ENCODE results near the gene ATF3. TPM values are rescaled to one million over a fixed set of nuclear protein-coding genes. Genes with fewer than 3 reads are reported as not detected.

Gene ATF3
- total RNA-seq, 2 experiments from 2014 or later, result 35.4 to 41.3 TPM

DNA sequence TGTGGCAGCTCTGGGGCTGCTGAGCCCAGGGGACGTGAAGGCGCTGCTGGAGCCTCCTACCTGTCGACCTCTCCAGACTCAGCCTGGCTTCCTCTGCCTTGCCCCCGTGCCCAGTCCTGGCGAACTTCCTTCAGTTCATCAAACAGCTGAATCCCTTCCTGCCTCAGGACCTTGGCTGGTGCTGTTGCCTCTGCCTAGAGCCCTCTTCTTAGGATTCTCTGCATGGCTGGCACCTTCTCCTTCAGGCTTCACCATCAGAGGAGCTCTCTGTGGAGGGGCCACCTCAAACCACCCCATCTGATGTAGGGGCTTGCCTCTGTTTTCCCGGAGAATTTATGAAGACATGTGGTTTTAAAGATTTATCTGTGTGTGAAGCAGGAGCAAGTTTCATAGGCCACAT is 23.4 kb upstream of the ATF3 start:
- no peak for DNase-seq
- POLR2A ChIA-PET, result no interaction called here
- no peaks in the 10 kb centered on the region for H3K4me1 Mint-ChIP-seq (ENCODE audit: low read depth)
- TF ChIP-seq, protein P1, sequence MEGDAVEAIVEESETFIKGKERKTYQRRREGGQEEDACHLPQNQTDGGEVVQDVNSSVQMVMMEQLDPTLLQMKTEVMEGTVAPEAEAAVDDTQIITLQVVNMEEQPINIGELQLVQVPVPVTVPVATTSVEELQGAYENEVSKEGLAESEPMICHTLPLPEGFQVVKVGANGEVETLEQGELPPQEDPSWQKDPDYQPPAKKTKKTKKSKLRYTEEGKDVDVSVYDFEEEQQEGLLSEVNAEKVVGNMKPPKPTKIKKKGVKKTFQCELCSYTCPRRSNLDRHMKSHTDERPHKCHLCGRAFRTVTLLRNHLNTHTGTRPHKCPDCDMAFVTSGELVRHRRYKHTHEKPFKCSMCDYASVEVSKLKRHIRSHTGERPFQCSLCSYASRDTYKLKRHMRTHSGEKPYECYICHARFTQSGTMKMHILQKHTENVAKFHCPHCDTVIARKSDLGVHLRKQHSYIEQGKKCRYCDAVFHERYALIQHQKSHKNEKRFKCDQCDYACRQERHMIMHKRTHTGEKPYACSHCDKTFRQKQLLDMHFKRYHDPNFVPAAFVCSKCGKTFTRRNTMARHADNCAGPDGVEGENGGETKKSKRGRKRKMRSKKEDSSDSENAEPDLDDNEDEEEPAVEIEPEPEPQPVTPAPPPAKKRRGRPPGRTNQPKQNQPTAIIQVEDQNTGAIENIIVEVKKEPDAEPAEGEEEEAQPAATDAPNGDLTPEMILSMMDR (IDR thresholded peaks at IDR 0.05), result no peak
- H3K27me3 Mint-ChIP-seq, result peaks cover 25% of the 10 kb centered on the region
- no peaks in the 10 kb centered on the region for H3K36me3 Mint-ChIP-seq (ENCODE audit: low read depth)
- no peaks in the 10 kb centered on the region for H3K9me3 Mint-ChIP-seq
- no peak overlapping the region for H3K27ac Mint-ChIP-seq
- no peak overlapping the region for H3K4me3 Mint-ChIP-seq
- CTCF ChIA-PET, result interaction anchor here (1.6 kb wide), 1 partner anchor 130 kb away, joined by 3 read pairs; no protein-coding TSS in a partner anchor
- intact Hi-C loops (cut with micrococcal nuclease), result no loop called here
- no peak for ATAC-seq

DNA sequence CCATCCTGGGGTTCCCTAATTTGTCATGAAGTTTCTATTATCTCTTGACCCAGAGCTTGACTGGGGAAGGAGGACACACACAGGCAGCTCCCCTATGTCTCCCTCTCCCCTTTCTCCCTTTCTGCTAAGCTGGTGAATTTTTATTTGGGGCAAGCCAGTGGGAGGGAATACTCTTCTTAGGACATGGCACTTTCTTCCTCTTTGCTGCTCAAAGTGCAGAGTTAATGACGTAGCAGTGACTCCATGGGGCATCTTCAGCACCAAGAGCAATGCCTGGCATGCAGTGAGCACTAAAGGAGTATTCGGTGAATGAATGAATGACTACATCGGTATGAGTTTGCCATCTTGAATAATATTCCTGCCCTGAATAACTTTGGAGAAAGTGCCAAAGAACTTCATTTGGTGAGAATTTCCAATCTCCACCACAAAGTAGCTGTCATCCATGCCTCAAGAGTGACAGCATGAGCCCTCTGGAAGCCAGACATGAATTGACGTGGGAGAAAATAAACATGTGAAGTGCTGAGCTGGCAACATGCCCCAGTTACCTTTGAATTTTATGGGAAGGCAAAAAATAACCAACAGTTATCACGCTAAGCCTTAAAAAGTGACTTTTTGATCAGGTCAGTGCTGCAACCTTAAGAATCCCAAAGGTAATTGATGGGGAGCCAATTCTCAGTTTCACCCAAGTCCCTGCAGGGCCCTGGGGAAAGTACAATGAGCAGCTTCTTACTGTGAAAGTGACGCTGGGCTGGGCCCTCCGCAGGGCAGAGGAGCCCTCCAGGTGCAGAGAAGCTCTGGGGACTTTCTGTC is 22.1 kb upstream of the ATF3 start:
- peaks cover 29% of the 10 kb centered on the region for H3K27me3 Mint-ChIP-seq
- intact Hi-C loops (cut with micrococcal nuclease), result no loop called here
- ATAC-seq, result no peak
- no peak for DNase-seq
- ChIA-PET POLR2A (interaction anchor here (1.4 kb wide), 1 partner anchor 19 kb away, joined by 6 read pairs; no protein-coding TSS in a partner anchor), CTCF (interaction anchor here (1.3 to 1.6 kb wide), 3 partner anchors 8 to 131 kb away, joined by 3 to 5 read pairs (median 3); no protein-coding TSS in a partner anchor)
- H3K4me1 Mint-ChIP-seq (ENCODE audit: low read depth), result no peaks in the 10 kb centered on the region
- TF ChIP-seq, protein P1 (IDR thresholded peaks at IDR 0.05), result no peak
- no peak overlapping the region for H3K4me3 Mint-ChIP-seq
- no peaks in the 10 kb centered on the region for H3K36me3 Mint-ChIP-seq (ENCODE audit: low read depth)
- H3K9me3 Mint-ChIP-seq, result no peaks in the 10 kb centered on the region
- no peak overlapping the region for H3K27ac Mint-ChIP-seq

DNA sequence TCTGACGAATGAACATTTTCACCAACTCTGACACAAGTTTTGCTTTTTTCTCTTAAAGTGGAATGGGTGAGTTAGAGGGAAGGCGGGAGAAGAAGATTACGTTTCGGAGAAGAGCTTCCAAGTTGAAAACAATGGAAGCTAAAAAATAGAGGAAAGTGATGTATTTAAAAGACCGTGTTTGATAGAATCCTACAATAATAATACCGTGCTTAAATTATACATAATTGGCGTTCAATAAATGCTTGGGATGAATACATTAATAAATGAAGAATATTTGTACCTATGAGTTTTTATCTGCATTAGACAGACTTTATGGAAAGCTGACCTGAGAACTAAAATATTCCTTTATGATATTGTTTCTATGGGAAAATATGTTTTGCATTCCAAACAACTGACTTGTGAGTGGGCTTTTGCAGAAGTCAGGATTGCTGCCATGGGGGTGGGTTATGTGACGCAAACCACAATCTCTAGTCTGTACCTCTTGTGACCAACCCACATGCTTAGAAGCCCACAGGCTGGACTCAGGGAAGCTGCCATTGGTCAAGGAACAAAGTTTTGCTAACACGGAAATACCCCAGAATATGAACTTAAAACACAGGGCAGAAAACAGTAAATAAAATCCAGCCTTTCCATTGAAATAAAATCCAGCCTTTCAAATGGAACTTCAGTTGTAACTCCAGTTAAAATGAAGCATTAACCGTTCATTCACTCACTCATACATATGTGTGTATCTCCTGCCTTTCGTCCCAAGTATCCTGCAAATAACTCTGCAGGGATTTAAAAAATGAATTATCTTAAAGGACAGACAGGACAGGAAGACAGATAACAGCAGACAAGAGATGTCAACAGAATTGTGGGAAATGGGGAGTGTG is 21.3 kb upstream of the ATF3 start:
- ChIA-PET POLR2A (interaction anchor here (0.7 to 1.4 kb wide), 3 partner anchors 15 to 21 kb away, joined by 3 to 6 read pairs (median 3); partner anchors contain the start of gene ATF3), CTCF (interaction anchor here (1.3 to 1.5 kb wide), 2 partner anchors 9 to 110 kb away, joined by 3 to 5 read pairs; no protein-coding TSS in a partner anchor)
- Mint-ChIP-seq H3K27me3 (peaks cover 29% of the 10 kb centered on the region), H3K9me3 (no peaks in the 10 kb centered on the region), H3K27ac (no peak overlapping the region), H3K36me3 (ENCODE audit: low read depth) (no peaks in the 10 kb centered on the region), H3K4me3 (no peak overlapping the region), H3K4me1 (ENCODE audit: low read depth) (no peaks in the 10 kb centered on the region)
- ATAC-seq, result no peak
- TF ChIP-seq, protein P1 (IDR thresholded peaks at IDR 0.05), result no peak
- intact Hi-C loops (cut with micrococcal nuclease), result no loop called here
- DNase-seq, result no peak

DNA sequence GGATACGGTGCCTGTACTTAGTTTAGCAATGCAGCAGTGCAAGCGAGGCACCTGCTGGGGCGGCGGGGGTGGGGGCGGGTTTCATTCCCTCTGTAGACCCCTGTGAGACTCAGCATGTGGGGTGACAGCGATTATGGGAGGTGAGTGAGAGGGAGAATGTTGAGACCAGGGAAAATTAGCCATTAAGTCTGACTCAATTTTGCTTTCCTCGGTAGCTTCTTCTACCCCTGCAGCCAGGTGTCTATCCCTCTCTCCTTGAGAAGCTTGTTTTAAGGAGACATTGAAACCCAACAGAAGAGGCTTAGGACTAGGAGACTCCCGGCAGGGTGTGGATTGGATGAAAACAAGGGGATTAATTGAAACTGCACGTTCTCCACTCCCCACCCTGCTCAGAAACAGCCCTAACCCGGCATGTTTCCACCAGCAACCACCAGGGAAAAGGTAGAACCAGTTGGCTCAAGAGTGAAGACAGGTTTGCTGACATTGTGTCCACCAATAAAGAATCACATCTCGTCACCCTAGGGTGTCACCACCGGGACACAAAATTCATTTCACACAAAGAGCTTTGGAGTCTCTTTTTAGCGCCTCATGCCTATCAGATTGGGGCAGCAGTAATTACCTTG is 20.6 kb upstream of the ATF3 start:
- CTCF ChIA-PET, result interaction anchor here (1.5 kb wide), 1 partner anchor 10 kb away, joined by 3 read pairs; no protein-coding TSS in a partner anchor
- POLR2A ChIA-PET, result interaction anchor here (0.7 to 1.4 kb wide), 3 partner anchors 15 to 21 kb away, joined by 3 to 6 read pairs (median 3); partner anchors contain the start of gene ATF3
- H3K27me3 Mint-ChIP-seq, result peaks cover 26% of the 10 kb centered on the region

More for the DNA sequence above, 20.6 kb upstream of the ATF3 start:
- H3K36me3 Mint-ChIP-seq (ENCODE audit: low read depth), result no peaks in the 10 kb centered on the region
- TF ChIP-seq, protein P1 (IDR thresholded peaks at IDR 0.05), result no peak
- H3K4me3 Mint-ChIP-seq, result no peak overlapping the region
- no peaks in the 10 kb centered on the region for H3K9me3 Mint-ChIP-seq
- intact Hi-C loops (cut with micrococcal nuclease), result no loop called here
- H3K4me1 Mint-ChIP-seq (ENCODE audit: low read depth), result no peaks in the 10 kb centered on the region
- H3K27ac Mint-ChIP-seq, result no peak overlapping the region
- DNase-seq (no peak), ATAC-seq (no peak)

Measured in activated CD8-positive, alpha-beta T cell treated with anti-CD3 and anti-CD28 coated beads for 36 hours (primary cell).